Cortex of kidney (tissue), 1 donor: ENCODE measurements around the gene SLC1A2.

Experiments used
- DNase-seq: peaks from one replicate; lab custom pipeline; 2025; lab: John Stamatoyannopoulos, UW

Gene SLC1A2

GRCh38 chr11:35272391-35272902 is 146.9 kb downstream of the SLC1A2 start:
- no peak for DNase-seq

GRCh38 chr11:35271031-35271430 is 148.3 kb downstream of the SLC1A2 start:
- DNase-seq: no peak

GRCh38 chr11:35270342-35270741 is 149.0 kb downstream of the SLC1A2 start:
- DNase-seq: no peak

GRCh38 chr11:35267504-35267903 is 151.9 kb downstream of the SLC1A2 start:
- DNase-seq: no peak

- DNase-seq: no peak
These were observed 153.5 kb downstream of the SLC1A2 start for GRCh38 chr11:35265755-35266454.

- no peak for DNase-seq
These were observed 156.6 kb downstream of the SLC1A2 start for GRCh38 chr11:35262735-35263134.

GRCh38 chr11:35262056-35262455 is 157.3 kb downstream of the SLC1A2 start:
- DNase-seq: no peak

GRCh38 chr11:35261197-35261596 is 158.2 kb downstream of the SLC1A2 start:
- DNase-seq: no peak

- DNase-seq: no peak
These were observed 158.9 kb downstream of the SLC1A2 start for GRCh38 chr11:35260342-35260985.

GRCh38 chr11:35259529-35259928 is 159.8 kb downstream of the SLC1A2 start:
- no peak for DNase-seq

GRCh38 chr11:35257281-35257680 is 162.1 kb downstream of the SLC1A2 start:
- DNase-seq: no peak

GRCh38 chr11:35256296-35256695 is 163.1 kb downstream of the SLC1A2 start:
- no peak for DNase-seq

- no peak for DNase-seq
These were observed 163.8 kb downstream of the SLC1A2 start for GRCh38 chr11:35255514-35255913.

- no peak for DNase-seq
These were observed 166.1 kb downstream of the SLC1A2 start for GRCh38 chr11:35253237-35253636.

GRCh38 chr11:35250621-35251020 is 168.7 kb downstream of the SLC1A2 start:
- no peak for DNase-seq

- DNase-seq: no peak
These were observed 169.2 kb downstream of the SLC1A2 start for GRCh38 chr11:35250192-35250591.

GRCh38 chr11:35248558-35249323 is 170.6 kb downstream of the SLC1A2 start:
- no peak for DNase-seq

- no peak for DNase-seq
These were observed 171.5 kb downstream of the SLC1A2 start for GRCh38 chr11:35247863-35248262.

- DNase-seq: no peak
These were observed 171.9 kb downstream of the SLC1A2 start for GRCh38 chr11:35247428-35247827.

GRCh38 chr11:35246745-35247144 is 172.6 kb downstream of the SLC1A2 start:
- DNase-seq: no peak

GRCh38 chr11:35245786-35246185 is 173.6 kb downstream of the SLC1A2 start:
- no peak for DNase-seq

- no peak for DNase-seq
These were observed 174.3 kb downstream of the SLC1A2 start for GRCh38 chr11:35245056-35245455.

GRCh38 chr11:35243774-35244173 is 175.6 kb downstream of the SLC1A2 start:
- DNase-seq: no peak
